GM23248 (cell line): ENCODE results near the gene PRRT3.

ENCODE experiments used
- EZH2 ChIP-seq: fragments of 200-600 bp; sonication (generic); IDR thresholded peaks from 2 replicates; pipeline ENCODE4 v1.6.1; 2018; ENCODE audit warnings: antibody characterized with exemption, mild to moderate bottlenecking; ENCODE audit not compliant: insufficient read depth, poor library complexity, severe bottlenecking
- EZH2phosphoT487 ChIP-seq: fragments of 200-600 bp; sonication (generic); IDR thresholded peaks from 2 replicates; pipeline ENCODE4 v1.6.1; 2018; ENCODE audit warnings: antibody characterized with exemption, moderate library complexity, mild to moderate bottlenecking, low read depth; ENCODE audit not compliant: insufficient read depth

DNA sequence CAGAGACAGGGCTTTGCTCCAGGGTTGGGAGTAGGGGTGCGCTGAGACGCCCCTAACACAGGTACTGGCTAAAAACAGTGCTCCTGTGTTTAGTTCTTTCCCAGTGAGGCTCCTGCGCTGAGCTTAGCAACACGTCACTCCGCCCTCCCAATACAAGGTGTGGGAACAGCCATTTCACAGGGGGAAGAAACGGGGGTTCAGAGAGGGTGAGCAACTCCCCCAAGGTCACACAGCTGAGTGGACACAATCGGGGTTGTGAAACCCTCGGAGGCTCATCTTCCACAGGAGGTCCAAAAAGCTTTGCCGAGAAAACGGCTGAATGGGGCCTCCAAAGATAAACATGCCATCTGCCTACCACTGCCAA is 628 bp downstream of the PRRT3 start:
- no peak for TF ChIP-seq EZH2
- TF ChIP-seq EZH2phosphoT487 = no peak
